Pancreas (tissue), 10 donors: ENCODE data around the gene TMEM130. TPM values are rescaled to one million over a fixed set of nuclear protein-coding genes. Genes with fewer than 3 reads are reported as not detected.

Source experiments
- ATAC-seq, 4 donors: fragments of 200-7000 bp; cut with Tn5 transposase; one replicate each; pipeline versions ENCODE4 v1.8.0 to v1.9.1; 2020; ENCODE audit warnings: mild to moderate bottlenecking in 4 of 4, moderate library complexity in 4 of 4
- DNase-seq, 6 donors: peaks; one replicate each; pipeline ENCODE4 v3.0.0-alpha.2; 2020
- FAIRE-seq: peaks from 2 replicates; lab custom pipeline; 2012; peaks lifted over from hg19 to GRCh38; lab: Jason Lieb, UNC
- H3K27ac ChIP-seq, 4 donors: fragments of 200-600 bp; sonication (generic); 1 replicate in 3 of 4; 2 replicates in 1 of 4; pipeline versions ENCODE4 v1.5.0 to v1.8.0; 2020
- H3K27me3 ChIP-seq, 4 donors: fragments of 200-600 bp; one replicate each; pipeline ENCODE4 v1.8.0; 2021
- H3K36me3 ChIP-seq, 3 donors: fragments of 200-600 bp; sonication (generic) in 1 of 3; one replicate each; pipeline versions ENCODE4 v1.5.0 to v1.8.0; 2020 to 2021
- H3K4me1 ChIP-seq, 3 donors: fragments of 200-600 bp; one replicate each; pipeline ENCODE4 v1.8.0; 2021
- H3K4me3 ChIP-seq, 4 donors: fragments of 200-600 bp; sonication (generic) in 2 of 4; one replicate each; pipeline versions ENCODE4 v1.5.0 to v1.8.0; 2020 to 2021
- H3K9me3 ChIP-seq, 4 donors: fragments of 200-600 bp; one replicate each; pipeline ENCODE4 v1.8.0; 2021
- WGBS, 2 donors: extraction: QIAGEN DNeasy Blood & Tissue Kit; methylation state at CpG; one replicate each; pipeline ENCODE4 v1.1.7; 2013; 5-methylcytosine and 5-hydroxymethylcytosine counted together
- intact Hi-C, 3 donors: fragments of 100-400 bp; cut with DNase I; formaldehyde crosslinking; loops; one replicate each; pipeline versions ENCODE4 v1.11.1 to v1.14.2; 2022
- polyA plus RNA-seq, 2 donors: library from polyadenylated mRNA; stranded (reverse); fragments of 200-250 nt; gene quantifications; one replicate each; pipeline ENCODE4 v1.2.3, GENCODE V29; 2013
- total RNA-seq, 6 donors: library from RNA; stranded (reverse); fragmentation: NEBNext Ultra II Directional in 4 of 6; extraction: Animal tissue kit (Norgen Biotek cat#: 25700) in 4 of 6; gene quantifications; one replicate each; pipeline versions ENCODE4 v1.2.1 to v1.2.4, GENCODE V29; 2021 to 2023
- TF ChIP-seq, protein P1 (sequence below), 4 donors: fragments of 200-600 bp; sonication (generic) in 3 of 4; IDR thresholded peaks; one replicate each; pipeline versions ENCODE4 v1.5.0 to v1.8.0; 2021; ENCODE audit warnings: antibody characterized with exemption in 4 of 4
- donor health status: healthy with polysubstance abuse.
- donor health status: DM: no; HTN: no; CAD: no; lungs with moderate emphysema.
- donor health status: DM: no; HTN: no; CAD: no.
- donor health status: control.
- donor health status: control.
- donor health status: Bipolar disorder and iron deficiency.
- donor health status: DM: yes; HTN: yes; CAD: no.
- donor health status: DM: no; HTN: no; CAD: no.
- donor health status: DM: no; HTN: no; CAD: no.
- donor health status: DM: yes; HTN: yes; CAD: no.

Gene TMEM130
- total and polyA plus RNA-seq, 8 donors, result 0.13 to 3.7 (median 0.45) TPM

DNA sequence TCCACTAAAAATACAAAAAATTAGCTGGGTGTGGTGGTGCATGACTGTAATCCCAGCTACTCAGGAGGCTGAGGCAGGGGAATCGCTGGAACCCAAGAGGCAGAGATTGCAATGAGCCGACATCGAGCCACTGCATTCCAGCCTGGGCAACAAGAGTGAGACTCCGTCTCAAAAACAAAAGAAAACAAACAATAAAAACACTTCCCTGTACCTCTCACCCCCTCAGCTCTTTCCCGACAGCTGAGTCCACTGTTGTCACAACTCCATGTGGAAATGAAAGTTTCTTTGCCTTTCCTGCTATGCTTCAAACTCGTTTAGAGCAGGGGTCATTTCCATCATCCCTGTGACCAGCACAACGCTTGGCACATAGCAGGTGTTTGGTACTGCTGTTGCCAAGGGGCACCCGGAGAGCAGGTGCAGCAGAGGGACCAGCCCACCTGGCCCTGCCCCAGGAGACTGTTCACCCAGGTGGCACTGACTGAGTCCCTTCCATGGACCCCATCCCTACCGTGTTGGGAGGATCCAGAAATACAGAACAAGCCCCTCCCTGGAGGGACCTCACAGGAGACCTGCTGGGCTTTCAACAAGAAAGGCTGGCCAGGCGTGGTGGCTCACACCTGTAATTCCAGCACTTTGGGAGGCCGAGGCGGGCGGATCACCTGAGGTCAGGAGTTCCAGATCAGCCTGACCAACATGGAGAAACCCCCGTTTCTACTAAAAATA lies 4.9 kb downstream of the TMEM130 start:
- Histone ChIP-seq H3K36me3 (no peaks in the 10 kb centered on the region), H3K4me1 (no peaks in the 10 kb centered on the region), H3K27ac (no peak overlapping the region), H3K27me3 (peaks cover 0 to 6% (median 0%) of the 10 kb centered on the region in 4 donors), H3K4me3 (no peak overlapping the region), H3K9me3 (no peaks in the 10 kb centered on the region)
- no peak for DNase-seq
- WGBS, 2 donors, result 58 to 64% methylated on average over 14 of the region's 14 CpGs
- no peak for FAIRE-seq
- TF ChIP-seq, protein P1, sequence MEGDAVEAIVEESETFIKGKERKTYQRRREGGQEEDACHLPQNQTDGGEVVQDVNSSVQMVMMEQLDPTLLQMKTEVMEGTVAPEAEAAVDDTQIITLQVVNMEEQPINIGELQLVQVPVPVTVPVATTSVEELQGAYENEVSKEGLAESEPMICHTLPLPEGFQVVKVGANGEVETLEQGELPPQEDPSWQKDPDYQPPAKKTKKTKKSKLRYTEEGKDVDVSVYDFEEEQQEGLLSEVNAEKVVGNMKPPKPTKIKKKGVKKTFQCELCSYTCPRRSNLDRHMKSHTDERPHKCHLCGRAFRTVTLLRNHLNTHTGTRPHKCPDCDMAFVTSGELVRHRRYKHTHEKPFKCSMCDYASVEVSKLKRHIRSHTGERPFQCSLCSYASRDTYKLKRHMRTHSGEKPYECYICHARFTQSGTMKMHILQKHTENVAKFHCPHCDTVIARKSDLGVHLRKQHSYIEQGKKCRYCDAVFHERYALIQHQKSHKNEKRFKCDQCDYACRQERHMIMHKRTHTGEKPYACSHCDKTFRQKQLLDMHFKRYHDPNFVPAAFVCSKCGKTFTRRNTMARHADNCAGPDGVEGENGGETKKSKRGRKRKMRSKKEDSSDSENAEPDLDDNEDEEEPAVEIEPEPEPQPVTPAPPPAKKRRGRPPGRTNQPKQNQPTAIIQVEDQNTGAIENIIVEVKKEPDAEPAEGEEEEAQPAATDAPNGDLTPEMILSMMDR (IDR thresholded peaks at IDR 0.05), result no peak
- no peak for ATAC-seq
- intact Hi-C loops, result no loop called here

DNA sequence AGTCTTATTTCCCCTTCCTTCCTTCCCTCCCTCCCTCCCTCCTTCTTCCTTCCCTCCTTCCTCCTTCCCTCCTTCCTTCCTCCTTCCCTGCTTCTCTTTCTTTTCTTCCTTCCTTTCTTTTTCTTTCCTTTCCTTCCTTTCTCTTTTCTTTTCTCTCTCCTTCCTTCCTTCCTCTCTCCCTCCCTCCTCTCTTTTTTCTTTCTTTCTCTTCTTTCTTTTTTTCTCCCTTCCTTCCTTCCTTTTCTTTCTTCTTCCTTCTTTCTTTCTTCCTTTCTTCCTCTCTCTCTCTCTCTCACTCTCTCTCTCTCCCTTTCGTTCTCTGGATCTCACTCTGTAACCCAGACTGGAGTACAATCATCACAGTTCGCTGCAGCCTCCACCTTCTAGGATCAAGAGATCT lies 6.2 kb downstream of the TMEM130 start:
- Histone ChIP-seq H3K4me1 (no peaks in the 10 kb centered on the region), H3K4me3 (no peak overlapping the region), H3K9me3 (no peaks in the 10 kb centered on the region), H3K27ac (no peak overlapping the region), H3K36me3 (no peaks in the 10 kb centered on the region), H3K27me3 (no peaks in the 10 kb centered on the region)
- 77 to 86% methylated on average over 2 of the region's 2 CpGs for WGBS, 2 donors
- FAIRE-seq (no peak), ATAC-seq (no peak), DNase-seq (no peak)
- TF ChIP-seq, protein P1 (IDR thresholded peaks at IDR 0.05), result no peak
- intact Hi-C loops, result no loop called here

DNA sequence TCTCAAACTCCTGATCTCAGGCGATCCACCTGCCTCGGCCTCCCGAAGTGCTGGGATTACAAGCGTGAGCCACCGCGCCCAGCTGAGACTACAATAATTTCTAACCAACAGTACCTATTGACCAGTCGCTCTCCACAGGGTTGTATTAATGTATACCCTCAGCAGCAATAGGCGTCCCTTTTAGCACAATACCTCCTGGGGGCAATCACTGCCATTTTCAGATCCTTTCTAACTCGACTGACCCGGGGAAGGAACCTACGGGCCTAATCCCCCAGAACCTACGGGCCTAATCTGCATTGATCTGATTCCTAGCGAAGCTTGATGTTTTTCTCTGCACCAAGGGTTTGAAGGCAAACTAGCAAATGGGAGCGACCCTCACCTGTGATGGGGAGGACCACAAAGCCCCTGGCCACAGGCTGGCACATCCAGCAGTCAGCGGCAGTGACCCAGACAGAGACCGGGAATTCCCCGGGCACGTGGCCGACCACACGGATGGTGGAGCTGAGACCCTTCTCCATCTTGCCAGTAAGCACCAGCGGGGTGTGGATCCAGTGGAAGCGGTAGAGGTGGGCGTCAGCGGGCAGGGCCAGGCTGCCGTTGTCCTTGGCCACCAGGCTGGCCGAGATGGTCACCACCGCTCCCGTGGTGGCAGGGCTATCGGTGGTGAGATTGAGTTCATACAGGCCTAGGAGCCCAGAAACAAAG lies 6.9 kb downstream of the TMEM130 start:
- TF ChIP-seq, protein P1 (IDR thresholded peaks at IDR 0.05), result no peak
- H3K9me3 ChIP-seq, result no peaks in the 10 kb centered on the region
- no peak overlapping the region for H3K27ac ChIP-seq
- H3K4me3 ChIP-seq, result no peak overlapping the region
- FAIRE-seq (no peak), ATAC-seq (no peak), DNase-seq (no peak)
- no peaks in the 10 kb centered on the region for H3K36me3 ChIP-seq
- no peaks in the 10 kb centered on the region for H3K4me1 ChIP-seq
- WGBS, 2 donors, result 89 to 92% methylated on average over 29 of the region's 29 CpGs
- H3K27me3 ChIP-seq, result no peaks in the 10 kb centered on the region
- intact Hi-C loops, result no loop called here

DNA sequence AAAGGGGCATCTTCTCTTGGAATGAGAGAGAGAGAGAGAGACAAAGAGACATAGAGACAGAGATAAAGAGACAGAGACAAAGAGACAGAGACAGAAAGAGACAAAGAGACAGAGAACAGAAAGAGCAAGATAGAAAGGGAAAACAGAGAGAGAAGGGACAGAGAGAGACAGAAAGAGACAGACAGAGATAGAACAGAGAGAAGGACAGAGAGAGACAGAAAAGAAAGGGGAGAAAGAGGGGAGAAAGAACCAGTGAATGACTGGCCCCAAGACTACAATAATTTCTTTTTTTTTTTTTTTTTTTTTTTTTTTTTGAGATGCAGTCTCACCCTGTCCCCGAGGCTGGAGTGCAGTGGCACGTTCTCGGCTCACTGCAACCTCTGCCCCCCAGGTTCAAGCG lies 7.6 kb downstream of the TMEM130 start:
- FAIRE-seq (no peak), ATAC-seq (no peak), DNase-seq (no peak)
- Histone ChIP-seq H3K4me1 (no peaks in the 10 kb centered on the region), H3K27me3 (no peaks in the 10 kb centered on the region), H3K9me3 (no peaks in the 10 kb centered on the region), H3K36me3 (no peaks in the 10 kb centered on the region), H3K27ac (no peak overlapping the region), H3K4me3 (no peak overlapping the region)
- TF ChIP-seq, protein P1 (IDR thresholded peaks at IDR 0.05), result no peak
- intact Hi-C loops, result no loop called here
- WGBS, 2 donors, result 71 to 80% methylated on average over 3 to 4 of the region's 4 CpGs

DNA sequence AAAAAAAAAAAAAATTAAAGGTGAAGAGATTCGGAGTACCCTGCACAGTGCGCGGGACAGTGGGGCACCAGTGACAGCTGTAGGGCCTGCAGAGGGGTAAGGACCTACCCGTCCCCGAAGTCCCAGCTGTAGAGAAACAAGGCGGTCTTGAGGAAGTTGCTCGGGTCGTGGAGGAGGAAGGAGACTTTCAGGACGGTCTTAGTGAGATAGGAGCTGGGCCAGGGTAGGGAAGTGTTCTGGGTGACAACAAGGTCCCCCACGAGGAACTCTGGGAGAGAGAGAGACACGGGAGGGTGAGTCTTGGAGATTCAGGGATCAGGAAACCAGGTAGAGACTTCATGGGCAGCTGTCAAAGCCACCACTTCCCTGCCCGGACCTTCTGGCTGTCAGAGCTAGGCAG lies 9.7 kb downstream of the TMEM130 start:
- Histone ChIP-seq H3K4me3 (no peak overlapping the region), H3K27ac (no peak overlapping the region), H3K9me3 (no peaks in the 10 kb centered on the region), H3K36me3 (no peaks in the 10 kb centered on the region), H3K4me1 (no peaks in the 10 kb centered on the region), H3K27me3 (no peaks in the 10 kb centered on the region)
- WGBS, 2 donors, result 56 to 67% methylated on average over 12 of the region's 12 CpGs
- ATAC-seq (no peak), FAIRE-seq (no peak), DNase-seq (no peak)
- TF ChIP-seq, protein P1 (IDR thresholded peaks at IDR 0.05), result no peak
- intact Hi-C loops, result no loop called here
